UCSD-AML1 (cell line): ENCODE data around the gene TTC7B.

Experiments used
- DNase-seq: peaks from one replicate; lab custom pipeline; 2025; ENCODE audit not compliant: unreplicated experiment; lab: John Stamatoyannopoulos, UW

Gene TTC7B

DNA sequence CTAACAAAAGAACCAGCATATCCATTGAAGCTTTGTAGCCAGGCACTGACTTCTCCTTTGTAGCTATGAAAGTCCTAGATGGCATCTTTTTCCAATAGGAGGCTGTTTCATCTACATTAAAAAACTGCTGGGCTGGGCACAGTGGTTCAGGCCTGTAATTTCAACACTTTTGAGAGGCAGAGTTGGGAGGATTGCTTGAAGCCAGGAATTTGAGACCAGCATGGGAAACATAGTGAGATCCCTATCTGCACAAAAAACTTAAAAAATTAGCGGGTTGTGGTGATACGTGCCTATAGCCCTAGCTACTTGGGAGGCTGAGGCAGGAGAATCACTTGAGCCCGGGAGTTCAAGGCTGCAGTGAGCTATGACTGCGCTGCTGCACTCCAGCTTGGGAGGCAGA lies 251.7 kb downstream of the TTC7B start:
- DNase-seq: no peak

DNA sequence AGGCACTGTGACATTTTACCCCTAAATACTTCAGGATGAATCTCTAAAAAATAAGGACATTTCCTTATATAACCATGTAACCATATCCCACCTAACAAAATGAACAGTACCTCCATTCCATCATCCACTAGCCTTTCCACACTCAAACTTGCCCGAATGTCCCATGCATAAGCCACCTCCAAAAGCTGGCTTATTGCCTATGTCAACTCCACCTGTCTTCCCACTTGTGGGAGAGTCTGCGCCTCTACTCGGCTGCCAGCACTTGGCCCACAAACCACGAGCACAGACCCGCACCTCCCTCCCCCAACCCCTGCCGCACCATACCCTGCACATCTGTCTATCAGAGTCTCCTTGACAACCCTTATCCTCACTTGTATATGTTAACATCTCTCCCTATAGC lies 253.6 kb downstream of the TTC7B start:
- DNase-seq: no peak

DNA sequence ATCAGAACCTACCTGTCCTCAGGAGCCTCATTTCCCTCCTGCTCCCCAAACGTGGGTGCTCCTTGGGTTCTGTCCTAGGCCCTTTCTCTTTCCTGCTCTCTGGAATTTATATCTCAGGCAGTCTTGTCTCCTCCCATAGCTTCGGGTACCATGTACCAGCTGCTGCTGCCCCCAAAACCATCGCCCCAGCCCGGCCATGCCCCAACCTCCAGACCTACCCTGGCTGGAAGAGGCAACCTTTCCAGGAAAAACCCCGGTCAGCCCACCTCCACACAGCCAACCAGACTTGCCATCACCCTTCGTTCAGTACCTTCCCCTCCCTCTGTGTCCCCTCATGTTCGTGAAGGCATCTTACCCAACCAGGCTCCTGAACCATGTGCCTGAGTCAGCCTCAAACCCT lies 254.3 kb downstream of the TTC7B start:
- no peak for DNase-seq

DNA sequence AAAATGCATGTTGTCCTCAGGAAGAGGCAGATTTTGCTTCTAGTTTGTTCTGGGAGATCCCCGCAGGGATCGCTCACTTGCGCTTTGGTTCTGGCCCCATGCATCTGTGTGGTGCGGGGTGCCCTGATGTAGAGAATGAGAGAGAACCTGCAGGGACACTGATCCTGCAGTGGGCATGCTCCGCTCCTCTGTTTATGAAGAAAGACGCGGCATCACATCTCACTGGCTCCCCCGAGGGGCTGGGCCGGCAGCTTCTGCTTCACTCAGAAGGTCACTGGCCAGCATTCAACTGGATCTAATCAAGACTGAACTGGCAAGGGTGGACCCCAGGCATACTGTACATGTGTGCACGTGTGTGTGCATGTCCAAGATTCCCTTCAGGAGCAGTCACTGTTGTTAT lies 255.2 kb downstream of the TTC7B start:
- no peak for DNase-seq

DNA sequence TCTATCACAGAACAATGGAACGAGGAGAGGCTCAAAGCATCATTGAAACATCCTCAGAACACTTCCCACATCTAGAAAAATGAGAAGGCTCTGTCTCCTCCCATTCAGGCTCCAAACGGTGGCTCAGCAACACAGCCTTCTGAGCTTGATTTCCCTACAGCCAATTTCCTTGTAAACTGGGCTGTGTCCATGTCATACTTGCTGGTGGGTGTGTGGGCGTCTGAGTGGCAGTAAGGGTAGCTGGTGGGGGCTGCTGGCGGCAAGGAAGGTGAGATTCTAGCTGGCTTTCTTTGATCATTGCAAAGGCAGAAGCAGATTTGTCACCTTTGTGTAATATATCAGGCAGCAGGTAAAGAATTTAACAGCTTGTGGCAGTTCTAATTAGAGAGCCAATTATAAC lies 255.7 kb downstream of the TTC7B start:
- no peak for DNase-seq

DNA sequence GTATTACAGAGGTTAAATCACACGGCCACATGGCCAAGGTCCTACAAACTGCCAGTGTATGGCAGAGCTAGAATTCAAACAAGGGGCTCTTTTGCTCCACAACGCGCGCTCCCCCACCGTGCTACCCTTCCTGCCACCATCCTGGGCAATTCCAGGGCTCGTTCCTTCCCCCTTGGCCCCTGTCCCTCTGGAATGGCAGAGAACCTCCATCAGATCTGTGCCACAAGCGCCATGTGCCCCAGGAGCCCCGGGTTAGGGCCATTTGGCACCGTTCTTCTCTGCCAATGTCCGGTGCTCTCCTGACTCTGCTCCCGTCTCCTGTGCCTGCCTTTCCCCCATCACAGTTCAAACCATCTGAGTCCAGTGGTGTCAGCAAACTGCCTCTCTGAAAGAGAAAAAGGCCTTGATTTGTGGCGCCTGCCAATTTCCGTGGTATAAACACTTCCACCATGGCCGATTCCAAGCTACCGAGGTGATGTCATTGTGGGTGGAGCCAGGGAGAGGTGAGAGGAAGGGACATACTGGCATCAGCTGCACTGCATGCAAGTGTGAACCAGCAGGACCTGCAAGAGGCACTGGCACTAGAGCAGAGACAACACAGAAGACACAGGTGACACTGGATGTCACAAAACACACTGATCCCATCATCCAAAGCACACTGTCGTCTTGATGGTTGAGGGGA lies 256.3 kb downstream of the TTC7B start:
- no peak for DNase-seq

- no peak for DNase-seq
Observed at GRCh38 chr14:90558983-90559590, 257.1 kb downstream of the TTC7B start.

GRCh38 chr14:90558041-90558982 lies 257.9 kb downstream of the TTC7B start:
- DNase-seq: no peak

- DNase-seq: no peak
Observed at GRCh38 chr14:90557516-90557915, 258.7 kb downstream of the TTC7B start.

DNA sequence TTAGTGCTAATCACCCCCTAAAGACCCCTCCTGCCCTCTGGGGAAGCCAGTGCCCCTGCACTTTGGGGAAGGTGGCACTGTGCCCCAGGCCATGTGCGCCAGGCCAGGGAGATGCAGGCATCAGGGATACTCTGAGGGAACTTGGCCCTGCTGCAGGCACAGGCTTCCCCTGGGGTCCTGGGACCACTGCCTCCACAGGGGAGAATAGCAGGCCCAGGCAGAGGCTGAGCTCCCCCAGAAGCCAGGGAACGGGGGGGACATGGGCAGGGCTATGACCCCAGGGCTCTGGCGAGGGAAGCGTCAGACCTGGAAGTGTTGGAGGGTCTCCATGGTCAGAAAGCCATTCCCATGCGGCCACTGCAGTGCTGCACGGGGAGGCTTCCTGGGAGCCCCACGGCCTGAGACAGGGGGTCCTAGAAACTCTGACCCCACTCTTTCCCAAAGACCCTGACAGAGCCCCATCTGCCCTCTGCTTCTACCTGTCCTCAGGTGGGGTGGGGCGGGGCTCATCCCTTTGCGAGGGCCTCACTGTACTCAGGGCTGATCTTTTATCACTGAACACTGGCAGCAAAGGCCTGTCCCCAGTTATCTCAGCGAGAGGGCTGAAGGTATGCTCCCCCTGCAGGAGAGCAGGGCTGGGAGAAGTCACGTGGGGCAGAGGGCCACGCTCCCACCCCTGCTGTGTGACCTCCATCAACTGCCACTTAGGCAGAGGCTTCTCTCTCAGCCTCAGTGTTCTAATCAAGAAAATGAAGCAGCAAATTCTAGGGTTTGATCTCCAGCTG lies 259.4 kb downstream of the TTC7B start:
- no peak for DNase-seq

- DNase-seq: no peak
Observed at GRCh38 chr14:90556012-90556477, 260.2 kb downstream of the TTC7B start.

DNA sequence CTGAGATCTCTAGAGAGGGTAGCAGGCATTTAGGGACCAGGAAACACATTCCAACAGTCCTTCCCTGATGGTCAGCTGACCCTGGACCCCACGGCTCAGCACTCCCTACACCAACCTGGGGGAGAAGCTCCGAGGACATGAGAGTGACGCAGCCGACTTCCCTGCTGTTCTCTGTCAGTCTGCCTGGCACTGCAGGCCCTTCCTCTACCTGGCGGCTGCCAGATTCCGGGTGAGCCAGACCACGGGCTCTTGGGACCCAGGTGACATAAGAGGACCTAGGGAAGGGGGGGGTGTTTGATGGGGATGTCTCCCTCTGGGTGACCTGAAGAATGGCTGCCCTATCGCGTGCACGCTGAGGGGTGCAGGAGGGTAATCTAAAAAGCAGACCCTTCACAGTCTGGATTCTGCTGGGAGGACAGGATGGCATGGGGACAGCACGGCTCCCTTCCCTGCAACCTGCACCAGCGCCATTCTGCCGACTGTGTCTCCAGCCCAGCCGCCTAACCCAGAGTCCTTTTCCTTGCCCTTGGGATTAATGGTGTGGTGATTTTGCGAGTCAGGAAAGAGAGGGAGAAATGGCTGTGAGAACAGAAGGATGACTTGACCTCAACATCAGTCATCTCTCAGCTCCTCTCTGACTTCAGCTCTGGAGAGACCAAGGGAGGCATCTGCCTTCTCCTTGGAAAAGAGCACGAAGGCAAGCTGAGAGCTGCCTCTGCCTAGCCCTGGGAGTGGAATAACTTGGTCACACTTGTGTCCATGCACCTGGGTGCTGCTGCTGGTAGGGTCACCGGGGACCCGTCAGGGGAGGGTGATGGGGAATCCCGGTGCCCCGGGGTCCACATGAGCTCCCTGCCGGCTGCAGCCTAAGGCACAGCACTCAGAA lies 260.9 kb downstream of the TTC7B start:
- DNase-seq: no peak

DNA sequence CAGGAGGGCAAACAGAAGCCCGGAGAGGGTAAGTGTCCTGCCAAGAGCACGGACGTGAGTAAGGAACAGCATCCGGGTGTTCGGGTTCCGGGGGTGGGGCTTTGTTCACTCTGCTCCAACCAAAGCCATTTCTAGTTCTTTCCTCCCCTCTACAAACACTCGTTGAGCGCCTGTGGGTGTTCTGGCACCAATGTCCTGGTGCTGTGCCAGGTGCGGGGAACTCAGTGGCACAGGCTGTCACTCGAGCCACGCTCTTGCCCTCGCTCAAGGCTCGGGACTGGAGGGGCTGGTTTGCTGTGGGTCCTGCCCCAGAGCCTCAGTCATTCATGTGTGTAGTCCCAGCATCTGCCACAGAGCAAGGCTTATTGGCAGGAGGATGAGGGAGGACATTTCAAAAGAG lies 261.9 kb downstream of the TTC7B start:
- DNase-seq: no peak

GRCh38 chr14:90553921-90554336 lies 262.3 kb downstream of the TTC7B start:
- no peak for DNase-seq

GRCh38 chr14:90553298-90553920 lies 262.8 kb downstream of the TTC7B start:
- DNase-seq: no peak

- no peak for DNase-seq
Observed at GRCh38 chr14:90552465-90553297, 263.5 kb downstream of the TTC7B start.

DNA sequence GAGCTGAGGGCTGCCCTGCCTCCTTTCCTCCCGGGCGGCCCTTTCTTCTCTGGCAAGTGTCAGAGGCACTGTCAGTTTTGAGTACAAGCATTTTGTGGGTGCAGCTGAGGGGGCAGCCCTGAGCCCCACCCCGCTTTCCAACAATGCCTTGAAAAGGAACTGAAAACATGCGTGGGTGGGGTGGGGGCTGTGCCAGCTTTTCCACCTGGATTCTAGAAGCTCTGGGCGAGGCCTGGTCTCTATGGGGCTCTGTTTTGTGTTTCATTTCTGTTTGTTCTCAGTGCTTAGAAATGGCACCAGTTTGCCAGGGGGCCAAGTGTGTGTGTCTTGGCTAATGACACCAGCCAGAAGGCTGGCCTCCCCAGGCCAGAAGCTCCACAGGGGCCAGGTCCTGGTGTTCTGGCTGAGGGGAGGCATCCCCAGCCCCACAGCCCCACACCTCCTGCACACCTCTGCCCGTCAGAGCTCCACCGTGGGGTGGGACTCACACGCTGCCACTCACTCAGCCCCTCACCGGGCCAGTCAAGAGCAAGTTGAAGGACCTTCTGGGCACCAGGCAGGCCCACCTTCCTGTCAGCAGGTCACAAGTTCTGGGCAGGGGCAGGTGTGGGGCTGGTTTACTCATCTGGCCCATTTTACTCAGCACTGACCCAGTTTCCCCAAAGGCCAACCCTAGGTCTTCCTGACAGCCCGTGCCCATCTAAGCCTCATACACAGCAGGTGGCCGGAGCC lies 264.3 kb downstream of the TTC7B start:
- no peak for DNase-seq

- DNase-seq: no peak
Observed at GRCh38 chr14:90551070-90551704, 265.0 kb downstream of the TTC7B start.
